Stimulated activated CD4-positive, alpha-beta T cell treated with anti-CD3 and anti-CD28 coated beads, Interleukin-2, amount 100 ng/mL, for 48 hours (primary cell): ENCODE results near the gene FLRT3.

Experiments used
- DNase-seq, 2 donors: peaks; one replicate each; pipeline ENCODE4 v3.0.0-alpha.2; 2020

Gene FLRT3

DNA sequence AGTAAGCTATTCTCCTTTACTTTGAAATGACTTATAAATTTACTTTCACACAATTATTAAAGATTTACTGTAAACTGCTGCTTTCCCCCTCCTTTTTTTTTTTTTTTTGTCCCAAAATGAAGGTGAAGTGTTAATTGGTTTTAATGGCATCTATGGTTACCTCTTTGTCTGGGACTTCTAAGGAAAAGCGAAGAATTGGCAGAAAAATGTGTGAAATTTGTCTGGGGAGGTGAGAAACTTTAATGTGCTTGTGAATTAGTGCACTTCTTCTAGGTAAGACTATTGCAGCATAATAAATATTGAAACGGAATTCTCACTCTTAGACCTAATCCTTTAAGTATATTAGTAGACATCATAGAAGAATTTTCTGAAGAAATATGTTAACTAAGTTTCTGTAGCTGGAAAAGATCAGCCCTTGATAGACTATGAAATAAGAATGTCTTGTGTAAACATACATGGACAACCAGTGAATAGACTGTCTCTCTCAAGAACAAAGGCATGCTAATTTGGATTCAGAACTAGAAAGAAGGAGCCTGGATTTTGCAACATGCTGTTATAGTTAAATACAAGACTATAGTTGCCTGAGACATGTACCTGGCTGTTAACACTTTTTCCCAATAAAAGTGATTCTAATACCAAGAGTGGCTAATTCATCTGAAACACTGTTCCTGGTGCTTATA is 23.9 kb downstream of the FLRT3 start:
- no peak for DNase-seq

- DNase-seq: no peak
These were observed 25.4 kb downstream of the FLRT3 start for GRCh38 chr20:14312001-14312400.

DNA sequence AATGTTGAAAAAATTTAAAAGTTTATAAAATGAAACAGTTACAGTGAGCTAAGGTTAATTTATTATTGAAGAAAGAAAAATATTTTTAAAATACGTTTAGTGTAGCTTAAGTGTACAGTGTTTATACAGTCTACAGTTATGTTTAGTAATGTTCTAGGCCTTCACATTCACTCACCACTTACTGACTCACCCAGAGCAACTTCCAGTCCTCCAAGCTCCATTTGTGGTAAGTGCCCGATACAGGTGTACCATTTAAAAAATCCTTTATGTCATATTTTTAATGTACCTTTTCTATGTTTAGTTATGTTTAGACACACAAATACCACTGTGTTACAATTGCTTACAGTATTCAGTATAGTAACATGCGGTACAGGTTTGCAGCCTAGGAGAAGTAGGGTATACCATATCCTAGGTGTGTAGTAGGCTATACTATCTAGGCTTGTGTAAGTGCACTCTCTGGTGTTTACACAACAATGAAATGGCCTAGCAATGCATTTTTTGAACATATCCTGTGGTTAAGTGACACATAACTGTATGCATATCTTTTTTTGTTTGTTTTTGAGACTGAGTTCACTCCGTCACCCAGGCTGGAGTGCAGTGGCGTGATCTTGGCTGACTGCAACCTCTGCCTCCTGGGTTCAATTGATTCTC is 26.3 kb downstream of the FLRT3 start:
- no peak for DNase-seq

DNA sequence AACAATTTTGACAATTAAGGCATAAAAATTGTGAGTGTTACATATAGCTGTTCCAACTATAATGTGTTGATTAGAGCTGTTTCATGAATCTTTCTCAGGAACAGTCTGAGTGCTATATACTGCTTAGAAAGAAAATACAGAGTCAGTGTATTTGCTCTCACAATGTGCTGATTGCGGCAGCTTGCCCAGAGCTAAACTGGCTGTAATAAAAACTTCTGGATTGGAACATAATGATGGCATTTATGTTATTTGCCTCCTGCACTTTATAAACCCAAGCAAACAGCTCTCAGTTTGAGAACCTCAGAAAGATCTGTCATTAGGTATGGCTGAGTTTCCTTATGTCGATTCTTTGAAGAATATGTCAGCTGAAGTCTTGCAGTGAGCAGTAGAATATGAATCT is 29.5 kb downstream of the FLRT3 start:
- DNase-seq: no peak

DNA sequence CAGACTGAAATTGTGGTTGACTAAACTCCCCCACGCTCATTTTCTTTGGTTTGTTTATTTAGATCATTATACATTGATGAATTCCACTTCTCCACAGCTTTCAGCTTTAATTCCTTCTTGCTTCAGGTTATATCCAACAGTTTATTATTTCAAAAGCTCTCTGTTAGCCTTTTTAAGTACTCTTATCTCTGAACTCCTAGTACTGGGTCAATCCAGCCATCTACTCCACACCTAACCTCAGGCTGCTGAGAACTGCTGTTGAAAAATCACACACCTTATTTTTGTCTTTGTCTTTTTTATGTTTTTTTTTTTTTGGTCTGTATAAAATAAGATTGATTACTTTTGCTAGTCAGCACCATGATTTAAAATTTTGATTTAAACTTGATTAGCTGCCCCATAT is 32.9 kb downstream of the FLRT3 start:
- no peak for DNase-seq

DNA sequence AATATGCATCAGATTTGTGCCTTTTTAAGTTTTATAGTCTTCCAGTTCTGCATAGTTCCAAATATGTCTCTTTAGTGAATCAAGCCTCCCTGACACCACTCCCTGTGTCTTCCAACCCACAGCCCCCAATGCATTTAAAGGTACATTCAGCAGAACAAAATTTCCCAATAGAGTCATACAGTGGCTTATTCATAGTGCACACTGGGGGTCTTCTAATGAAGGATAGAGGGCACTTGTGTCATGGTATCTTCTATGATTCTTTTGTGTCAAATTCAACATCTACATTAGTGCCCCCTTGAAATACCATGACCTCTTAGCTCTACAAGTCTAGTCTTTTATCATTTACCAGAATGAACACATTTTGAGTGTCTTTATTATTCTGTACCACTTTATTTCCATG is 33.8 kb downstream of the FLRT3 start:
- no peak for DNase-seq

GRCh38 chr20:14303106-14303505 is 34.3 kb downstream of the FLRT3 start:
- DNase-seq: no peak

DNA sequence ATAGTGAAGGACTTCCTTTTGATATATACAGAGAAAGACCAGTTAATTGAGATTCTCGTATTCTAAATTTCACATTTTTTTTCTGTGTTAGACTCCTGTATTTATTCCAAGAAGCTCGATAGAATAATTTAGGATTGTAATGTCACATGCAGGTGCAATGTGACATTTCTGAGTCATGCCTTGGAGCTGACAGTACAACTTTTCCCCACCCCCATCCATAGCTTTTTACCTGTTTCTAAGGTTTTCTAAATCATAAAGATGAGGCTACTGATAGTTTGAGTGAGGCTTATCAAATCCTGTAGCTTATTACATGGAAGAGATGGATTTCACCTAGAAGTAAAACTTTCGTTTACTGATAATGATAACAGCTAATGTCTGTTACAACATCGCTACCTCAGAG is 37.6 kb downstream of the FLRT3 start:
- DNase-seq: no peak

- DNase-seq: no peak
These were observed 41.6 kb downstream of the FLRT3 start for GRCh38 chr20:14295770-14296309.

DNA sequence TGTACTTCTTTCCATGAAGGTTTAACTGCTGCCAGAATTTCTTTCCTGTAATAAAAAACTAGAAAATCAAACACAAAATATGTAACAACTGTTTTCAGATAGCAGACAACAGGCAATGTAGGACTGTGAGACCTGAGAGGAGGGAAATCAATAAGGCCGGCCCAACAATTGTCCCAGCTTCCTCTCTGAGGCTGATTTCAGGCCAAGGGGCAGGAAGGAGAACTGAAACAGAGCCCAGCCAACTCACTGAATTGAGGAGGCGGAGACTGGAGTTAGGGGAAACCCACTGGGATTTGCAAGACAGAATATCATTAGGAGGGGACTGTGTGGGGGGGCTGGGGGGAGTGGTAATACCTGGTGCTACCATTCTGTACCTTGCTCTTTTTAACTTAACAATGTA is 42.2 kb downstream of the FLRT3 start:
- DNase-seq: no peak

DNA sequence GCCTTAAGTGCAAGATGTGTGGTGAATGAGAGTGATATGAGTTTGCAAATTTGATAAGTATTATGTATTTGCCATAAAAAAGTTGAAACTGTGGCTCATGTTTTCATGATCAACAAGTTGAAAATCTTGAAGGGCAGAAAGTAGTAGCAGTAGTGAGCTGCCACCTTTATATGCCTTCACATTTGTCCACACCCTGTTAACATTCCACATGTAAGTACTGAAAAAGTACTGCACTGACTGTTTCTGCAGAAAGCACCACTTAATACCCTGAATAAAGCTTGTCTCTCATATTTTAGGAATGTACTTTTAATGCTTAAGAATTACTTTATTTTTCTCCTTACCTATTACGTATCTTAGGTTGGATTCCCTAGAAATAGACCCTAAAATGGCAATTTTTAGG is 45.9 kb downstream of the FLRT3 start:
- no peak for DNase-seq

DNA sequence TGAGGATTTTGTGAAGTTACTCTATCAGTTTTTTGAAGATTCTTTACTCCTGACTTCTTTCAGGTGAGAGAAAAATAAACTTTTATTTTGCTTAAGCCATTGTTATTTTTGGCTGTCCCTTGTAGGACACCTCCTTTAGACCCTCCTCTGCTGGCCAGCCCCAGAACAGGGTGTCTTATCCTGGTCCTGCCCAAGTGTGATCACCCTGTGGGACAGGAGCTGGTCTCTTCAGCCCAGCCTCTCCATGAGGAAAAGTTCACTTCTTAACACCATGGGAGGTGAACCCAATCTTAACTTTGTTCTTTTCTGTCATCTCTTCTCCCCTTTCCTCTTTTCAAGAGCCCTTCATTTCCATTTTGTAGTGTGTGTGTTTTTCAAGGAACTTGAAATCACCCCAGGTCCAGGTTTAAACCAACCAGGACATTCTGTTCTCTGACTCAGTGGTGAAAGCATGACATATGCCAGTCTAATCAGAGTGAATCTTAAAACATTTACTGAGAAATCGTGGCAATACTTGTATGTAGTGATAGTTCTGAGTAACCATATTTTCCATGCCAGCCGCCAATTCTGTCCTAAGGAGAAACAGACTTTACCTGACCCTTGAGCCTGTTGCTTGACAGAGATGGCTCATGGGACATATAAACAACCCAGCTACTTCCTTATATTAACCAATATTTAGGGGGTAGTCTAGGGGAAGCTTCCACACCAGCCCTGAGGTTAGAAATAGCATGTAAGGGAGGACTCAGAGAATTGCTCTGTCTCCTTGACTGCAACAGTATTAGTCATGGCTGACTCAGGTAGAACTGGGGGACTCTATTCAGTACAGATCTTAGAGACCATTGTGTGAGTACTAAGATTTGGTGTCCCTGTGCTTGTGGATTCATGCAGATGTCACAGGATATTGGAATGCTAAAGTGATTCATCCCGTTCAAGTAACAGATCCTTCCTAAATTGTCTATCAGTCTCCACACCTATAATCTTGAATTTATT is 48.8 kb downstream of the FLRT3 start:
- no peak for DNase-seq

- no peak for DNase-seq
These were observed 53.0 kb downstream of the FLRT3 start for GRCh38 chr20:14284443-14284842.

GRCh38 chr20:14282140-14282539 is 55.3 kb downstream of the FLRT3 start:
- no peak for DNase-seq
